GM18526 (cell line): Measurements from ENCODE around the gene RNASE7.

ENCODE experiments used
- POLR2A ChIP-seq: IDR thresholded peaks from 3 replicates; pipeline ENCODE4 v1.6.1; 2011; ENCODE audit not compliant: insufficient read length; ENCODE audit errors: extremely low read depth

The RNASE7 gene

GRCh38 chr14:21069388-21070082, 27.4 kb downstream of the RNASE7 start:
- TF ChIP-seq POLR2A, result no peak

- TF ChIP-seq POLR2A, result no peak
Observed at GRCh38 chr14:21070083-21070609, 28.0 kb downstream of the RNASE7 start, which contains the start of gene ARHGEF40. Gene ARHGEF40 (plus strand): TSS chr14:21070304. CDS start chr14:21070397, 93 bp downstream.

GRCh38 chr14:21070610-21071224, 28.6 kb downstream of the RNASE7 start:
- no peak for TF ChIP-seq POLR2A

GRCh38 chr14:21071225-21072030, 29.3 kb downstream of the RNASE7 start:
- no peak for TF ChIP-seq POLR2A

GRCh38 chr14:21072031-21072473, 29.9 kb downstream of the RNASE7 start:
- no peak for TF ChIP-seq POLR2A

GRCh38 chr14:21072781-21073339, 30.7 kb downstream of the RNASE7 start:
- TF ChIP-seq POLR2A, result no peak

GRCh38 chr14:21073921-21074320, 31.8 kb downstream of the RNASE7 start:
- no peak for TF ChIP-seq POLR2A

- no peak for TF ChIP-seq POLR2A
Observed at GRCh38 chr14:21074398-21075272, 32.5 kb downstream of the RNASE7 start.

GRCh38 chr14:21075719-21076437, 33.7 kb downstream of the RNASE7 start:
- no peak for TF ChIP-seq POLR2A

- no peak for TF ChIP-seq POLR2A
Observed at GRCh38 chr14:21077672-21078071, 35.5 kb downstream of the RNASE7 start.

GRCh38 chr14:21078287-21078686, 36.1 kb downstream of the RNASE7 start:
- TF ChIP-seq POLR2A, result no peak

GRCh38 chr14:21078726-21079125, 36.6 kb downstream of the RNASE7 start:
- no peak for TF ChIP-seq POLR2A

GRCh38 chr14:21081521-21082142, 39.5 kb downstream of the RNASE7 start:
- no peak for TF ChIP-seq POLR2A
